ENCODE results near the gene PYGL. TPM values are rescaled to one million over a fixed set of nuclear protein-coding genes. Genes with fewer than 3 reads are reported as not detected.
"Not testable (repeated sequence)": the region's sequence is repeated elsewhere in the genome, so short reads cannot be mapped to it uniquely, and the experiment has no call there.

Gene PYGL
- total RNA-seq, 2 experiments from 2014 or later, result 0.62 to 0.67 TPM

- POLR2A ChIA-PET, result no interaction called here
- intact Hi-C loops (cut with DNase I, micrococcal nuclease), result loop anchor here in 1 of 2 experiments (10.0 kb wide), 1 partner anchor 271 kb away; no protein-coding TSS in a partner anchor
- Mint-ChIP-seq H3K36me3 (ENCODE audit: low read depth) (no peaks in the 10 kb centered on the region), H3K4me1 (peaks cover 13% of the 10 kb centered on the region), H3K27ac (no peak overlapping the region), H3K4me3 (no peak overlapping the region), H3K9me3 (ENCODE audit: low read depth) (no peaks in the 10 kb centered on the region), H3K27me3 (no peaks in the 10 kb centered on the region)
- CTCF ChIA-PET, result interaction anchor here (0.7 to 1.3 kb wide), 3 partner anchors 21 to 104 kb away, joined by 3 read pairs; partner anchors contain the start of gene ABHD12B
- DNase-seq (no peak), ATAC-seq (no peak)
These were observed 9.2 kb upstream of the PYGL start for GRCh38 chr14:50953502-50953901.

- POLR2A ChIA-PET, result no interaction called here
- H3K4me3 Mint-ChIP-seq, result no peak overlapping the region
- DNase-seq (no peak), ATAC-seq (no peak)
- no peaks in the 10 kb centered on the region for H3K27me3 Mint-ChIP-seq
- CTCF ChIA-PET, result no interaction called here
- no peaks in the 10 kb centered on the region for H3K36me3 Mint-ChIP-seq (ENCODE audit: low read depth)
- H3K27ac Mint-ChIP-seq, result no peak overlapping the region
- intact Hi-C loops (cut with DNase I, micrococcal nuclease), result loop anchor here in 1 of 2 experiments (10.0 kb wide), 1 partner anchor 274 kb away; no protein-coding TSS in a partner anchor
- H3K4me1 Mint-ChIP-seq, result peaks cover 13% of the 10 kb centered on the region
- H3K9me3 Mint-ChIP-seq (ENCODE audit: low read depth), result no peaks in the 10 kb centered on the region
These were observed 6.7 kb upstream of the PYGL start for GRCh38 chr14:50951032-50951431.

GRCh38 chr14:50948205-50948604 is 3.9 kb upstream of the PYGL start:
- H3K4me3 Mint-ChIP-seq, result no peak overlapping the region
- H3K9me3 Mint-ChIP-seq (ENCODE audit: low read depth), result no peaks in the 10 kb centered on the region
- ATAC-seq (no peak), DNase-seq (no peak)
- no peaks in the 10 kb centered on the region for H3K36me3 Mint-ChIP-seq (ENCODE audit: low read depth)
- no peak overlapping the region for H3K27ac Mint-ChIP-seq
- peaks cover 10% of the 10 kb centered on the region for H3K4me1 Mint-ChIP-seq
- H3K27me3 Mint-ChIP-seq, result peaks cover 15% of the 10 kb centered on the region
- ChIA-PET POLR2A (interaction anchor here (0.6 kb wide), 1 partner anchor 971 kb away, joined by 3 read pairs; no protein-coding TSS in a partner anchor), CTCF (no interaction called here)
- intact Hi-C loops (cut with DNase I, micrococcal nuclease), result loop anchor here in 1 of 2 experiments (10.0 kb wide), 1 partner anchor 147 kb away; the partner anchor contains the start of gene TRIM9

GRCh38 chr14:50947446-50947845 is 3.2 kb upstream of the PYGL start:
- Mint-ChIP-seq H3K36me3 (ENCODE audit: low read depth) (no peaks in the 10 kb centered on the region), H3K4me1 (peaks cover 13% of the 10 kb centered on the region), H3K27me3 (peaks cover 19% of the 10 kb centered on the region), H3K4me3 (no peak overlapping the region), H3K27ac (no peak overlapping the region), H3K9me3 (ENCODE audit: low read depth) (no peaks in the 10 kb centered on the region)
- DNase-seq (no peak), ATAC-seq (no peak)
- intact Hi-C loops (cut with DNase I, micrococcal nuclease), result loop anchor here in 1 of 2 experiments (10.0 kb wide), 1 partner anchor 147 kb away; the partner anchor contains the start of gene TRIM9
- ChIA-PET CTCF (interaction anchor here (0.7 to 1.0 kb wide), 2 partner anchors 41 to 171 kb away, joined by 3 read pairs; no protein-coding TSS in a partner anchor), POLR2A (no interaction called here)

- ChIA-PET POLR2A (no interaction called here), CTCF (interaction anchor here (1.0 kb wide), 1 partner anchor 170 kb away, joined by 3 read pairs; no protein-coding TSS in a partner anchor)
- DNase-seq (no peak), ATAC-seq (no peak)
- Mint-ChIP-seq H3K9me3 (ENCODE audit: low read depth) (no peaks in the 10 kb centered on the region), H3K4me1 (peaks cover 13% of the 10 kb centered on the region), H3K27ac (no peak overlapping the region), H3K36me3 (ENCODE audit: low read depth) (no peaks in the 10 kb centered on the region), H3K4me3 (no peak overlapping the region), H3K27me3 (peaks cover 26% of the 10 kb centered on the region)
- intact Hi-C loops (cut with DNase I, micrococcal nuclease), result loop anchor here in 1 of 2 experiments (10.0 kb wide), 1 partner anchor 148 kb away; the partner anchor contains the start of gene TRIM9
These were observed 2.1 kb upstream of the PYGL start for GRCh38 chr14:50946234-50946935.

GRCh38 chr14:50944647-50945413 is 547 bp upstream of the PYGL start:
- peak overlapping the region; percentile 70 for H3K4me3 Mint-ChIP-seq
- ATAC-seq (peak; percentile 67), DNase-seq (peak; percentile 32)
- peaks cover 33% of the 10 kb centered on the region for H3K27me3 Mint-ChIP-seq
- ChIA-PET CTCF (interaction anchor here (0.6 kb wide), 1 partner anchor 1811 kb away, joined by 3 read pairs; no protein-coding TSS in a partner anchor), POLR2A (no interaction called here)
- H3K27ac Mint-ChIP-seq, result no peak overlapping the region
- peaks cover 13% of the 10 kb centered on the region for H3K4me1 Mint-ChIP-seq
- no peaks in the 10 kb centered on the region for H3K36me3 Mint-ChIP-seq (ENCODE audit: low read depth)
- no peaks in the 10 kb centered on the region for H3K9me3 Mint-ChIP-seq (ENCODE audit: low read depth)
- intact Hi-C loops (cut with DNase I, micrococcal nuclease), result loop anchor here (2.0 to 10.0 kb wide), 2 partner anchors 150 kb away; partner anchors contain the start of gene TRIM9 (in 2 of the 2)

GRCh38 chr14:50943261-50943942 is 881 bp downstream of the PYGL start:
- Mint-ChIP-seq H3K4me1 (peaks cover 13% of the 10 kb centered on the region), H3K36me3 (ENCODE audit: low read depth) (no peaks in the 10 kb centered on the region), H3K27ac (no peak overlapping the region), H3K9me3 (ENCODE audit: low read depth) (no peaks in the 10 kb centered on the region), H3K27me3 (peaks cover 35% of the 10 kb centered on the region), H3K4me3 (peak overlapping the region; percentile 70)
- ChIA-PET POLR2A (no interaction called here), CTCF (interaction anchor here (0.6 kb wide), 1 partner anchor 32 kb away, joined by 3 read pairs; no protein-coding TSS in a partner anchor)
- ATAC-seq, result no peak
- intact Hi-C loops (cut with DNase I, micrococcal nuclease), result loop anchor here in 1 of 2 experiments (10.0 kb wide), 1 partner anchor 151 kb away; the partner anchor contains the start of gene TRIM9
- DNase-seq, result no peak

- DNase-seq; H3K27ac Mint-ChIP-seq; H3K36me3 Mint-ChIP-seq (ENCODE audit: low read depth); H3K4me3 Mint-ChIP-seq; H3K9me3 Mint-ChIP-seq (ENCODE audit: low read depth); POLR2A ChIA-PET; ATAC-seq: not testable (repeated sequence)
- intact Hi-C loops (cut with DNase I, micrococcal nuclease), result loop anchor here in 1 of 2 experiments (10.0 kb wide), 1 partner anchor 153 kb away; the partner anchor contains the start of gene TRIM9
- CTCF ChIA-PET, result interaction anchor here (0.9 kb wide), 1 partner anchor 9 kb away, joined by 3 read pairs; no protein-coding TSS in a partner anchor
- H3K4me1 Mint-ChIP-seq, result peaks cover 13% of the 10 kb centered on the region
- peaks cover 36% of the 10 kb centered on the region for H3K27me3 Mint-ChIP-seq
These were observed 2.6 kb downstream of the PYGL start for GRCh38 chr14:50941638-50942037.

- POLR2A ChIA-PET, result no interaction called here
- H3K27ac Mint-ChIP-seq, result no peak overlapping the region
- ATAC-seq, result no peak
- intact Hi-C loops (cut with DNase I, micrococcal nuclease), result loop anchor here in 1 of 2 experiments (10.0 kb wide), 1 partner anchor 154 kb away; the partner anchor contains the start of gene TRIM9
- H3K9me3 Mint-ChIP-seq (ENCODE audit: low read depth), result no peaks in the 10 kb centered on the region
- no peak overlapping the region for H3K4me3 Mint-ChIP-seq
- CTCF ChIA-PET, result interaction anchor here (0.9 kb wide), 1 partner anchor 8 kb away, joined by 3 read pairs; no protein-coding TSS in a partner anchor
- H3K36me3 Mint-ChIP-seq (ENCODE audit: low read depth), result no peaks in the 10 kb centered on the region
- H3K4me1 Mint-ChIP-seq, result peaks cover 13% of the 10 kb centered on the region
- H3K27me3 Mint-ChIP-seq, result peaks cover 36% of the 10 kb centered on the region
- no peak for DNase-seq
These were observed 3.1 kb downstream of the PYGL start for GRCh38 chr14:50941151-50941550.

- ATAC-seq (no peak), DNase-seq (no peak)
- peaks cover 18% of the 10 kb centered on the region for H3K27me3 Mint-ChIP-seq
- H3K4me3 Mint-ChIP-seq, result no peak overlapping the region
- H3K27ac Mint-ChIP-seq, result no peak overlapping the region
- H3K9me3 Mint-ChIP-seq (ENCODE audit: low read depth), result no peaks in the 10 kb centered on the region
- H3K36me3 Mint-ChIP-seq (ENCODE audit: low read depth), result no peaks in the 10 kb centered on the region
- ChIA-PET POLR2A (no interaction called here), CTCF (interaction anchor here (1.3 kb wide), 1 partner anchor 10 kb away, joined by 4 read pairs; no protein-coding TSS in a partner anchor)
- intact Hi-C loops (cut with DNase I, micrococcal nuclease), result no loop called here
- H3K4me1 Mint-ChIP-seq, result no peaks in the 10 kb centered on the region
These were observed 6.5 kb downstream of the PYGL start for GRCh38 chr14:50937800-50938199.

Measured in activated CD4-positive, alpha-beta T cell treated with anti-CD3 and anti-CD28 coated beads for 36 hours (primary cell).